DOHH2 (cell line): ENCODE data around the gene SERAC1.

Experiments
- H3F3A ChIP-seq: fragments of 200-600 bp; sonication (generic), shearing (Covaris generic); 2 replicates; pipeline ENCODE4 v1.6.0; 2016; ENCODE audit warnings: antibody characterized with exemption, mild to moderate bottlenecking; ENCODE audit not compliant: control insufficient read depth, insufficient read depth
- H3K27ac ChIP-seq: fragments of 200-600 bp; sonication (generic); 2 replicates; pipeline ENCODE4 v1.5.1; 2014; ENCODE audit warnings: low read depth, mild to moderate bottlenecking, low read length, moderate library complexity
- H3K27me3 ChIP-seq: fragments of 200-600 bp; sonication (generic); 2 replicates; pipeline ENCODE4 v1.6.1; 2014; ENCODE audit warnings: mild to moderate bottlenecking, low read length, mixed read lengths; ENCODE audit not compliant: control insufficient read depth
- H3K36me3 ChIP-seq: fragments of 200-600 bp; sonication (generic); 2 replicates; pipeline ENCODE4 v1.6.1; 2014; ENCODE audit warnings: mild to moderate bottlenecking, low read length, moderate library complexity, mixed read lengths; ENCODE audit not compliant: control insufficient read depth
- H3K4me1 ChIP-seq: fragments of 200-600 bp; sonication (generic); 2 replicates; pipeline ENCODE4 v1.6.1; 2014; ENCODE audit warnings: mild to moderate bottlenecking, low read length, mixed read lengths; ENCODE audit not compliant: control insufficient read depth
- H3K4me2 ChIP-seq: fragments of 200-600 bp; sonication (generic); 2 replicates; pipeline ENCODE4 v1.6.0; 2014; ENCODE audit warnings: mild to moderate bottlenecking, low read length, moderate library complexity
- H3K4me3 ChIP-seq: fragments of 200-600 bp; sonication (generic); 2 replicates; pipeline ENCODE4 v1.5.1; 2014; ENCODE audit warnings: mild to moderate bottlenecking, low read length, mixed read lengths
- H3K79me2 ChIP-seq: fragments of 200-600 bp; sonication (generic); 2 replicates; pipeline ENCODE4 v1.6.1; 2014; ENCODE audit warnings: mild to moderate bottlenecking, low read length, mixed read lengths; ENCODE audit not compliant: control insufficient read depth
- H3K9me2 ChIP-seq: fragments of 200-600 bp; sonication (generic); replicated peaks from 2 replicates; pipeline ENCODE4 v1.6.1; 2014; ENCODE audit warnings: mild to moderate bottlenecking, low read length, mixed read lengths; ENCODE audit not compliant: control insufficient read depth
- H3K9me3 ChIP-seq: fragments of 200-600 bp; sonication (generic); 2 replicates; pipeline ENCODE4 v1.6.1; 2014; ENCODE audit warnings: antibody characterized with exemption, low read length, mixed read lengths; ENCODE audit not compliant: control insufficient read depth, insufficient read depth
- H4K20me1 ChIP-seq: fragments of 200-600 bp; sonication (generic); 2 replicates; pipeline ENCODE4 v1.6.0; 2014; ENCODE audit warnings: low read depth, mild to moderate bottlenecking, antibody characterized with exemption, low read length, moderate library complexity; ENCODE audit not compliant: control insufficient read depth, insufficient read depth
- CTCF ChIP-seq: fragments of 200-600 bp; sonication (generic); IDR thresholded peaks from one replicate; pipeline ENCODE4 v1.5.1; 2014; ENCODE audit warnings: antibody characterized with exemption, mild to moderate bottlenecking, low read depth, low read length; ENCODE audit not compliant: poor library complexity, severe bottlenecking
- EZH2phosphoT487 ChIP-seq: fragments of 200-600 bp; sonication (generic); IDR thresholded peaks from 2 replicates; pipeline ENCODE4 v1.6.1; 2017; ENCODE audit warnings: borderline replicate concordance, mild to moderate bottlenecking, antibody characterized with exemption, low read length, moderate library complexity, mixed read lengths

SERAC1 gene

GRCh38 chr6:158070513-158070912 is 97.5 kb downstream of the SERAC1 start:
- H3K4me2 ChIP-seq = no peak overlapping the region
- no peaks in the 10 kb centered on the region for H3K36me3 ChIP-seq
- H3K4me3 ChIP-seq = no peak overlapping the region
- H3K79me2 ChIP-seq = no peaks in the 10 kb centered on the region
- H3K4me1 ChIP-seq = no peaks in the 10 kb centered on the region
- no peaks in the 10 kb centered on the region for H3F3A ChIP-seq
- H3K9me3 ChIP-seq = no peaks in the 10 kb centered on the region
- H3K9me2 ChIP-seq = no peaks in the 10 kb centered on the region
- no peaks in the 10 kb centered on the region for H4K20me1 ChIP-seq
- H3K27me3 ChIP-seq = no peaks in the 10 kb centered on the region; the same call in 1 of the 2 replicates
- TF ChIP-seq CTCF = no peak
- TF ChIP-seq EZH2phosphoT487 = no peak
- H3K27ac ChIP-seq = no peak overlapping the region

GRCh38 chr6:158069800-158070195 is 98.3 kb downstream of the SERAC1 start:
- Histone ChIP-seq H3K9me2 (no peaks in the 10 kb centered on the region), H3K27me3 (no peaks in the 10 kb centered on the region; the same call in 1 of the 2 replicates), H3K27ac (no peak overlapping the region), H3K4me3 (no peak overlapping the region), H3K9me3 (no peaks in the 10 kb centered on the region), H3F3A (no peaks in the 10 kb centered on the region), H3K36me3 (no peaks in the 10 kb centered on the region), H3K4me2 (no peak overlapping the region), H4K20me1 (no peaks in the 10 kb centered on the region), H3K4me1 (no peaks in the 10 kb centered on the region), H3K79me2 (no peaks in the 10 kb centered on the region)
- TF ChIP-seq EZH2phosphoT487 (no peak), CTCF (no peak)

GRCh38 chr6:158068893-158069799 is 98.9 kb downstream of the SERAC1 start:
- H3K4me2 ChIP-seq = no peak overlapping the region
- no peak overlapping the region for H3K4me3 ChIP-seq
- no peaks in the 10 kb centered on the region for H3F3A ChIP-seq
- H3K27ac ChIP-seq = no peak overlapping the region
- no peaks in the 10 kb centered on the region; the same call in 1 of the 2 replicates for H3K27me3 ChIP-seq
- H3K36me3 ChIP-seq = no peaks in the 10 kb centered on the region
- no peaks in the 10 kb centered on the region for H3K9me2 ChIP-seq
- no peaks in the 10 kb centered on the region for H3K9me3 ChIP-seq
- H3K4me1 ChIP-seq = no peaks in the 10 kb centered on the region
- TF ChIP-seq CTCF = no peak
- no peaks in the 10 kb centered on the region for H4K20me1 ChIP-seq
- H3K79me2 ChIP-seq = no peaks in the 10 kb centered on the region
